Thymus (tissue), 11 donors: ENCODE results near the gene ABCB8. TPM values are rescaled to one million over a fixed set of nuclear protein-coding genes. Genes with fewer than 3 reads are reported as not detected.

Experiments
- DNase-seq, 9 donors: peaks; one replicate each; pipeline ENCODE4 v3.0.0-alpha.2; 2013; ENCODE audit warnings: low spot score in 9 of 9, low read depth in 6 of 9, missing footprints in 1 of 9
- H3K27ac ChIP-seq, 2 donors: one replicate each; pipeline ENCODE4 v1.5.1; 2013; ENCODE audit warnings: control low read depth in 1 of 2, low read depth in 1 of 2, low read length in 1 of 2, mild to moderate bottlenecking in 1 of 2, moderate library complexity in 1 of 2
- H3K27me3 ChIP-seq, 2 donors: one replicate each; pipeline ENCODE4 v1.5.1; 2013; ENCODE audit warnings: low read length in 1 of 2; ENCODE audit not compliant: control insufficient read depth in 2 of 2, insufficient read depth in 1 of 2
- H3K36me3 ChIP-seq, 2 donors: one replicate each; pipeline ENCODE4 v1.5.1; 2013; ENCODE audit warnings: low read length in 1 of 2, mild to moderate bottlenecking in 1 of 2, moderate library complexity in 1 of 2; ENCODE audit not compliant: control insufficient read depth in 2 of 2, insufficient read depth in 2 of 2
- H3K4me1 ChIP-seq, 2 donors: one replicate each; pipeline ENCODE4 v1.5.1; 2013; ENCODE audit warnings: low read length in 2 of 2; ENCODE audit not compliant: control insufficient read depth in 2 of 2, insufficient read depth in 2 of 2
- H3K4me3 ChIP-seq, 2 donors: one replicate each; pipeline ENCODE4 v1.5.1; 2013; ENCODE audit warnings: low read length in 2 of 2, control low read depth in 1 of 2, mild to moderate bottlenecking in 1 of 2
- H3K9me3 ChIP-seq, 2 donors: one replicate each; pipeline ENCODE4 v1.5.1; 2013; ENCODE audit warnings: low read length in 1 of 2, mild to moderate bottlenecking in 1 of 2; ENCODE audit not compliant: control insufficient read depth in 2 of 2, insufficient read depth in 1 of 2
- WGBS: extraction: QIAGEN DNeasy Blood & Tissue Kit; methylation state at CpG from one replicate; pipeline ENCODE4 v1.1.7; 2013; 5-methylcytosine and 5-hydroxymethylcytosine counted together
- polyA plus RNA-seq: library from polyadenylated mRNA; stranded (reverse); fragments of 200-250 nt; gene quantifications from one replicate; pipeline ENCODE4 v1.2.3, GENCODE V29; 2013
- total RNA-seq: library from RNA; stranded (reverse); fragments of 120-200 nt; gene quantifications from one replicate; pipeline ENCODE4 v1.2.4, GENCODE V29; 2013
- donor health status: healthy.

ABCB8 gene
- total and polyA plus RNA-seq, 2 donors, result 10.5 to 33.8 TPM

DNA sequence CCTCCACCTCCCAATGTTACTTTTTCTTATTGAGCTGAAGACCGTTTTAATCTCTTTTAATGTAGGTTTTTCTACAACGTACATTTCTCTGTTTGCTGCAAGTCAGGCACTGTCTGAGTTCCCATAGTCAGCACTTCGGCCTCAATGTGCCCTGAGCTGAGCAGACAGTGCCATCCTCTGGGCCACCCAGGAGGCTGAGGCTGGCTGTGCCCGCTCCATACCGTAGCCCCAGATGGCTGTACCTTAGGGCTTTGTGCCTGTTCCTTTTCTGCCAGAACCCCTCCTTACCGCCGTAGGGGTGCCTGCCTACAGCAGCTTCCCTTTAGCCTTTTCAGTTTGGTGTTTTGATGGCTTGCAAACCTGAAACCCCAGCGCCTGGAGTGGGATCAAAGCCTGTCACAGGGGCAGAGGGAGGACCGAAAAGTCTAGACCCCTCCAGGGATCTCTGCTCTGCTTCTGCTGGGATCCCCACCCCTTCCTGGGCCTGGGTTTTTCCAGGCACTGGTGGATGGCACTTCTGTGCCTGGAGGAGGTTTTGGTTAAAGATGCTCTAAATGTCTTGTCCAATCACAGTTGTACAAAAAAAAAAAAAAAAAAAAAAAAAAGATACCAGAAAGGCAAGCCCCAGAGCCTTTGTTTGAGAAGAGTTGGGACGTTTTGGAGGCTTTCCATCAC is 67.0 kb downstream of the ABCB8 start:
- 79% methylated on average over 10 of the region's 10 CpGs for WGBS
- H3K9me3 ChIP-seq, result no peaks in the 10 kb centered on the region
- no peak for DNase-seq
- no peak overlapping the region for H3K4me3 ChIP-seq
- no peak overlapping the region for H3K27ac ChIP-seq
- H3K36me3 ChIP-seq, result no peaks in the 10 kb centered on the region
- peaks cover 0 to 1% of the 10 kb centered on the region in 2 donors for H3K4me1 ChIP-seq
- peaks cover 2 to 41% of the 10 kb centered on the region in 2 donors for H3K27me3 ChIP-seq

- Histone ChIP-seq H3K4me1 (no peaks in the 10 kb centered on the region), H3K36me3 (no peaks in the 10 kb centered on the region), H3K9me3 (no peaks in the 10 kb centered on the region), H3K4me3 (no peak overlapping the region), H3K27me3 (peaks cover 0 to 38% of the 10 kb centered on the region in 2 donors), H3K27ac (no peak overlapping the region)
- 94% methylated on average over 17 of the region's 17 CpGs for WGBS
- no peak for DNase-seq
These were observed 67.7 kb downstream of the ABCB8 start for GRCh38 chr7:151095828-151096475.

Other genes starting within 250 kb of the ABCB8 start
- gene TMEM176B, start 228.1 kb upstream of the ABCB8 start, total RNA-seq, result 23.4 TPM
- gene TMEM176B, start 228.1 kb upstream of the ABCB8 start, polyA plus RNA-seq, result 34.7 TPM
- gene TMEM176A, start 227.7 kb upstream of the ABCB8 start, total RNA-seq, result 11.0 TPM
- 27.9 TPM for gene TMEM176A, start 227.7 kb upstream of the ABCB8 start, polyA plus RNA-seq
- 1.3 TPM for gene AOC1, start 175.9 kb upstream of the ABCB8 start, total RNA-seq
- gene AOC1, start 175.9 kb upstream of the ABCB8 start, polyA plus RNA-seq, result 3.5 TPM
- gene KCNH2, start 50.1 kb upstream of the ABCB8 start, total RNA-seq, result 2.3 TPM
- 1.5 TPM for gene KCNH2, start 50.1 kb upstream of the ABCB8 start, polyA plus RNA-seq
- 1.5 TPM for gene NOS3, start 37.4 kb upstream of the ABCB8 start, total RNA-seq
- gene NOS3, start 37.4 kb upstream of the ABCB8 start, polyA plus RNA-seq, result 3.0 TPM
- gene ATG9B, start 4.0 kb upstream of the ABCB8 start, total RNA-seq, result 1.6 TPM
- 8.0 TPM for gene ATG9B, start 4.0 kb upstream of the ABCB8 start, polyA plus RNA-seq
- 0.14 TPM for gene ASIC3, start 20.1 kb downstream of the ABCB8 start, total RNA-seq
- gene ASIC3, start 20.1 kb downstream of the ABCB8 start, polyA plus RNA-seq, result 10.6 TPM
- 19.8 TPM for gene CDK5, start 29.4 kb downstream of the ABCB8 start, total RNA-seq
- gene CDK5, start 29.4 kb downstream of the ABCB8 start, polyA plus RNA-seq, result 8.9 TPM
- 22.9 TPM for gene SLC4A2, start 31.1 kb downstream of the ABCB8 start, total RNA-seq
- gene SLC4A2, start 31.1 kb downstream of the ABCB8 start, polyA plus RNA-seq, result 89.5 TPM
- gene FASTK, start 52.4 kb downstream of the ABCB8 start, total RNA-seq, result 52.2 TPM
- 142 TPM for gene FASTK, start 52.4 kb downstream of the ABCB8 start, polyA plus RNA-seq
- 17.0 TPM for gene TMUB1, start 55.0 kb downstream of the ABCB8 start, total RNA-seq
- 68.4 TPM for gene TMUB1, start 55.0 kb downstream of the ABCB8 start, polyA plus RNA-seq
- 8.2 TPM for gene AGAP3, start 58.0 kb downstream of the ABCB8 start, total RNA-seq
- gene AGAP3, start 58.0 kb downstream of the ABCB8 start, polyA plus RNA-seq, result 43.2 TPM
- gene GBX1, start 139.2 kb downstream of the ABCB8 start, total RNA-seq, result not detected
- gene GBX1, start 139.2 kb downstream of the ABCB8 start, polyA plus RNA-seq, result 0.07 TPM
- not detected for gene ASB10, start 158.8 kb downstream of the ABCB8 start, total RNA-seq
- gene ASB10, start 158.8 kb downstream of the ABCB8 start, polyA plus RNA-seq, result 0.05 TPM
- gene H2BK1, start 182.0 kb downstream of the ABCB8 start, total RNA-seq, result not detected
- gene H2BK1, start 182.0 kb downstream of the ABCB8 start, polyA plus RNA-seq, result 0.25 TPM
- gene ABCF2, start 198.8 kb downstream of the ABCB8 start, total RNA-seq, result 26.1 TPM
- gene ABCF2, start 198.8 kb downstream of the ABCB8 start, polyA plus RNA-seq, result 18.9 TPM
- 18.0 TPM for gene CHPF2, start 204.0 kb downstream of the ABCB8 start, total RNA-seq
- 35.2 TPM for gene CHPF2, start 204.0 kb downstream of the ABCB8 start, polyA plus RNA-seq
- 4.1 TPM for gene SMARCD3, start 220.2 kb downstream of the ABCB8 start, total RNA-seq
- 9.6 TPM for gene SMARCD3, start 220.2 kb downstream of the ABCB8 start, polyA plus RNA-seq